ENCODE data around the gene AIMP1.

GRCh38 chr4:106312377-106312776, 4.0 kb upstream of the AIMP1 start:
- TF ChIP-seq, protein P1, sequence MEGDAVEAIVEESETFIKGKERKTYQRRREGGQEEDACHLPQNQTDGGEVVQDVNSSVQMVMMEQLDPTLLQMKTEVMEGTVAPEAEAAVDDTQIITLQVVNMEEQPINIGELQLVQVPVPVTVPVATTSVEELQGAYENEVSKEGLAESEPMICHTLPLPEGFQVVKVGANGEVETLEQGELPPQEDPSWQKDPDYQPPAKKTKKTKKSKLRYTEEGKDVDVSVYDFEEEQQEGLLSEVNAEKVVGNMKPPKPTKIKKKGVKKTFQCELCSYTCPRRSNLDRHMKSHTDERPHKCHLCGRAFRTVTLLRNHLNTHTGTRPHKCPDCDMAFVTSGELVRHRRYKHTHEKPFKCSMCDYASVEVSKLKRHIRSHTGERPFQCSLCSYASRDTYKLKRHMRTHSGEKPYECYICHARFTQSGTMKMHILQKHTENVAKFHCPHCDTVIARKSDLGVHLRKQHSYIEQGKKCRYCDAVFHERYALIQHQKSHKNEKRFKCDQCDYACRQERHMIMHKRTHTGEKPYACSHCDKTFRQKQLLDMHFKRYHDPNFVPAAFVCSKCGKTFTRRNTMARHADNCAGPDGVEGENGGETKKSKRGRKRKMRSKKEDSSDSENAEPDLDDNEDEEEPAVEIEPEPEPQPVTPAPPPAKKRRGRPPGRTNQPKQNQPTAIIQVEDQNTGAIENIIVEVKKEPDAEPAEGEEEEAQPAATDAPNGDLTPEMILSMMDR (IDR thresholded peaks at IDR 0.05; ENCODE audit: insufficient read depth, low read depth, low read length) = no peak
- TF ChIP-seq EZH2 (IDR thresholded peaks at IDR 0.05; ENCODE audit: insufficient read depth, low read length) = no peak

Data from astrocyte (in vitro differentiated cells and primary cell).